Measurements from ENCODE around the gene DNAJC17. TPM values are rescaled to one million over a fixed set of nuclear protein-coding genes. Genes with fewer than 3 reads are reported as not detected.

The DNAJC17 gene
- total RNA-seq, 6 experiments from 2014 or later = 7.8 to 23.7 (median 17.7) TPM

- ATAC-seq (no peak), DNase-seq (no peak)
- intact Hi-C loops (cut with DNase I) = no loop called here
- TF ChIP-seq, protein P1, sequence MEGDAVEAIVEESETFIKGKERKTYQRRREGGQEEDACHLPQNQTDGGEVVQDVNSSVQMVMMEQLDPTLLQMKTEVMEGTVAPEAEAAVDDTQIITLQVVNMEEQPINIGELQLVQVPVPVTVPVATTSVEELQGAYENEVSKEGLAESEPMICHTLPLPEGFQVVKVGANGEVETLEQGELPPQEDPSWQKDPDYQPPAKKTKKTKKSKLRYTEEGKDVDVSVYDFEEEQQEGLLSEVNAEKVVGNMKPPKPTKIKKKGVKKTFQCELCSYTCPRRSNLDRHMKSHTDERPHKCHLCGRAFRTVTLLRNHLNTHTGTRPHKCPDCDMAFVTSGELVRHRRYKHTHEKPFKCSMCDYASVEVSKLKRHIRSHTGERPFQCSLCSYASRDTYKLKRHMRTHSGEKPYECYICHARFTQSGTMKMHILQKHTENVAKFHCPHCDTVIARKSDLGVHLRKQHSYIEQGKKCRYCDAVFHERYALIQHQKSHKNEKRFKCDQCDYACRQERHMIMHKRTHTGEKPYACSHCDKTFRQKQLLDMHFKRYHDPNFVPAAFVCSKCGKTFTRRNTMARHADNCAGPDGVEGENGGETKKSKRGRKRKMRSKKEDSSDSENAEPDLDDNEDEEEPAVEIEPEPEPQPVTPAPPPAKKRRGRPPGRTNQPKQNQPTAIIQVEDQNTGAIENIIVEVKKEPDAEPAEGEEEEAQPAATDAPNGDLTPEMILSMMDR (IDR thresholded peaks at IDR 0.05) = no peak
- TF ChIP-seq POLR2A (IDR thresholded peaks at IDR 0.05) = no peak
- H3K4me1 ChIP-seq = no peaks in the 10 kb centered on the region
- H3K36me3 ChIP-seq = no peaks in the 10 kb centered on the region
- H3K27ac ChIP-seq = no peak overlapping the region
- 100% methylated on average over 2 of the region's 16 CpGs for whole genome bisulfite sequencing (ENCODE audit: insufficient coverage, low coverage, low lambda C conversion rate, missing lambda C conversion rate)
- no peak overlapping the region for H3K4me3 ChIP-seq
- H3K27me3 ChIP-seq = no peaks in the 10 kb centered on the region
- H3K9me3 ChIP-seq = no peaks in the 10 kb centered on the region
Observed at GRCh38 chr15:40853241-40853890, 46.1 kb upstream of the DNAJC17 start.

GRCh38 chr15:40852529-40852928 lies 45.3 kb upstream of the DNAJC17 start:
- Histone ChIP-seq H3K9me3 (no peaks in the 10 kb centered on the region), H3K4me3 (no peak overlapping the region), H3K27ac (no peak overlapping the region), H3K4me1 (no peaks in the 10 kb centered on the region), H3K36me3 (no peaks in the 10 kb centered on the region), H3K27me3 (no peaks in the 10 kb centered on the region)
- intact Hi-C loops (cut with DNase I) = no loop called here
- 86% methylated on average over 5 of the region's 5 CpGs for WGBS (ENCODE audit: insufficient coverage, low coverage, low lambda C conversion rate, missing lambda C conversion rate)
- DNase-seq (no peak), ATAC-seq (no peak)
- TF ChIP-seq, protein P1 (IDR thresholded peaks at IDR 0.05) = no peak
- no peak for TF ChIP-seq POLR2A (IDR thresholded peaks at IDR 0.05)

GRCh38 chr15:40850576-40851112 lies 43.4 kb upstream of the DNAJC17 start:
- no peak for TF ChIP-seq POLR2A (IDR thresholded peaks at IDR 0.05)
- TF ChIP-seq, protein P1 (IDR thresholded peaks at IDR 0.05) = no peak
- intact Hi-C loops (cut with DNase I) = no loop called here
- no peaks in the 10 kb centered on the region for H3K36me3 ChIP-seq
- WGBS (ENCODE audit: insufficient coverage, low coverage, low lambda C conversion rate, missing lambda C conversion rate) = 77% methylated on average over 8 of the region's 8 CpGs
- H3K27ac ChIP-seq = no peak overlapping the region
- ATAC-seq (peak in 3 of 4 donors; percentile 16 to 65 (median 32)), DNase-seq (no peak)
- H3K4me1 ChIP-seq = no peaks in the 10 kb centered on the region
- H3K4me3 ChIP-seq = no peak overlapping the region
- H3K9me3 ChIP-seq = no peaks in the 10 kb centered on the region
- no peaks in the 10 kb centered on the region for H3K27me3 ChIP-seq

GRCh38 chr15:40847223-40847961 lies 40.1 kb upstream of the DNAJC17 start:
- H3K9me3 ChIP-seq = no peaks in the 10 kb centered on the region
- H3K36me3 ChIP-seq = no peaks in the 10 kb centered on the region
- intact Hi-C loops (cut with DNase I) = no loop called here
- no peak for TF ChIP-seq POLR2A (IDR thresholded peaks at IDR 0.05)
- TF ChIP-seq, protein P1 (IDR thresholded peaks at IDR 0.05) = no peak
- peaks cover 0 to 11% of the 10 kb centered on the region in 2 donors for H3K27me3 ChIP-seq
- no peak overlapping the region for H3K4me3 ChIP-seq
- DNase-seq = peak; percentile 49 to 67 (median 56)
- WGBS (ENCODE audit: insufficient coverage, low coverage, low lambda C conversion rate, missing lambda C conversion rate) = 83% methylated on average over 2 of the region's 7 CpGs
- peak; percentile 50 to 78 (median 65) for ATAC-seq
- peaks cover 0 to 12% (median 0%) of the 10 kb centered on the region in 4 donors for H3K4me1 ChIP-seq
- H3K27ac ChIP-seq = no peak overlapping the region
